ENCODE results near the gene NFKBIB.

DNA sequence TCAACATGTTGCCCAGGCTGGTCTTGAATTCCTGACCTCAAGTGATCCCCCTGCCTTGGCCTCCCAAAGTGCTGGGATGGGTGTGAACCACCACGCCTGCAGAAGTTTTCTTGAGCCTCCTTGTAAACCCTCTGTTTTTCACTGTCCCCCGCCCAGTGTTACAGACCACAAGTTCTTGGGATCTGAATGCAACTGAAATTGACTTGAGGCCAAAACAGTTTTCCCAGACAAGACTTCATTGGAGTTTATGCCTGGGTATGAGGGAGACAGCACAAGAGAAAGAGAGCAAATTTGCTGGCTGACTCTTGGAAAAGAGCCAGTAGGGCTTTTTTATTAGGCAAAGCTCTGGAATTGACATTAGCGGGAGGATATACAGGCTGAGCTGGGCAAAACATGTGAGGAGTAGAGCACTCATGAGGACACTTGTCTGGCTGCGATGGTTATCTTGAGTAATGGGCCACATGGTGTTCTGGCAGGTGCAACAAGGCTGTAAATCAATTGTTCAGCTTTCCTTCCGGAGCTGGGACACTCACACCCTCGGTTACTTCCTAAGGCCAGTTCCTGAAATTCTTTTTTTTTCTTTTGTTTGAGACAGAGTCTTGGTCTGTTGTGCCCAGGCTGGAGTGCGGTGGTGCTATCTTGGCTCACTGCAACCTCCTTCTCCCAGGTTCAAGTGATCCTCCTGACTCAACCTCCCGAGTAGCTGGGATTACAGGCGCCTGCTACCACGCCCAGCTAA is 37.3 kb upstream of the NFKBIB start:
- TF ChIP-seq, protein P1, sequence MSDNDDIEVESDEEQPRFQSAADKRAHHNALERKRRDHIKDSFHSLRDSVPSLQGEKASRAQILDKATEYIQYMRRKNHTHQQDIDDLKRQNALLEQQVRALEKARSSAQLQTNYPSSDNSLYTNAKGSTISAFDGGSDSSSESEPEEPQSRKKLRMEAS (IDR thresholded peaks at IDR 0.05), result no peak
- TF ChIP-seq SP1 (IDR thresholded peaks at IDR 0.05) (no peak), SP1 (CRISPR knock-in tag; IDR thresholded peaks at IDR 0.05) (no peak), ZNF121 (CRISPR knock-in tag; IDR thresholded peaks at IDR 0.05) (no peak), NFIC (IDR thresholded peaks at IDR 0.05; ENCODE audit: low read length) (no peak), ZNF232 (CRISPR knock-in tag; IDR thresholded peaks at IDR 0.05; ENCODE audit: borderline replicate concordance) (no peak), MTA1 (CRISPR knock-in tag; IDR thresholded peaks at IDR 0.05; ENCODE audit: borderline replicate concordance) (no peak), TBP (CRISPR knock-in tag; IDR thresholded peaks at IDR 0.05) (no peak), NCOR1 (IDR thresholded peaks at IDR 0.05; ENCODE audit: borderline replicate concordance, low read length) (no peak)
- TF ChIP-seq, protein P2, sequence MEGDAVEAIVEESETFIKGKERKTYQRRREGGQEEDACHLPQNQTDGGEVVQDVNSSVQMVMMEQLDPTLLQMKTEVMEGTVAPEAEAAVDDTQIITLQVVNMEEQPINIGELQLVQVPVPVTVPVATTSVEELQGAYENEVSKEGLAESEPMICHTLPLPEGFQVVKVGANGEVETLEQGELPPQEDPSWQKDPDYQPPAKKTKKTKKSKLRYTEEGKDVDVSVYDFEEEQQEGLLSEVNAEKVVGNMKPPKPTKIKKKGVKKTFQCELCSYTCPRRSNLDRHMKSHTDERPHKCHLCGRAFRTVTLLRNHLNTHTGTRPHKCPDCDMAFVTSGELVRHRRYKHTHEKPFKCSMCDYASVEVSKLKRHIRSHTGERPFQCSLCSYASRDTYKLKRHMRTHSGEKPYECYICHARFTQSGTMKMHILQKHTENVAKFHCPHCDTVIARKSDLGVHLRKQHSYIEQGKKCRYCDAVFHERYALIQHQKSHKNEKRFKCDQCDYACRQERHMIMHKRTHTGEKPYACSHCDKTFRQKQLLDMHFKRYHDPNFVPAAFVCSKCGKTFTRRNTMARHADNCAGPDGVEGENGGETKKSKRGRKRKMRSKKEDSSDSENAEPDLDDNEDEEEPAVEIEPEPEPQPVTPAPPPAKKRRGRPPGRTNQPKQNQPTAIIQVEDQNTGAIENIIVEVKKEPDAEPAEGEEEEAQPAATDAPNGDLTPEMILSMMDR (CRISPR knock-in tag; IDR thresholded peaks at IDR 0.05), result no peak
